AG10803 (cell line): ENCODE results near the gene GTF3C1.
"Not testable (repeated sequence)": the region's sequence is repeated elsewhere in the genome, so short reads cannot be mapped to it uniquely, and the experiment has no call there.

Experiments
- DNase-seq: peaks from one replicate; pipeline ENCODE4 v3.0.0; 2010; ENCODE audit warnings: low read depth
- H3K4me3 ChIP-seq: 2 replicates; pipeline ENCODE4 v1.5.1; 2011; ENCODE audit warnings: mild to moderate bottlenecking, low read length, control low read depth
- TF ChIP-seq, protein P1 (sequence below): conservative IDR thresholded peaks from 2 replicates; pipeline ENCODE4 v1.5.1; 2011; ENCODE audit warnings: mild to moderate bottlenecking, low read length, control low read depth, inconsistent platforms

GTF3C1 gene

DNA sequence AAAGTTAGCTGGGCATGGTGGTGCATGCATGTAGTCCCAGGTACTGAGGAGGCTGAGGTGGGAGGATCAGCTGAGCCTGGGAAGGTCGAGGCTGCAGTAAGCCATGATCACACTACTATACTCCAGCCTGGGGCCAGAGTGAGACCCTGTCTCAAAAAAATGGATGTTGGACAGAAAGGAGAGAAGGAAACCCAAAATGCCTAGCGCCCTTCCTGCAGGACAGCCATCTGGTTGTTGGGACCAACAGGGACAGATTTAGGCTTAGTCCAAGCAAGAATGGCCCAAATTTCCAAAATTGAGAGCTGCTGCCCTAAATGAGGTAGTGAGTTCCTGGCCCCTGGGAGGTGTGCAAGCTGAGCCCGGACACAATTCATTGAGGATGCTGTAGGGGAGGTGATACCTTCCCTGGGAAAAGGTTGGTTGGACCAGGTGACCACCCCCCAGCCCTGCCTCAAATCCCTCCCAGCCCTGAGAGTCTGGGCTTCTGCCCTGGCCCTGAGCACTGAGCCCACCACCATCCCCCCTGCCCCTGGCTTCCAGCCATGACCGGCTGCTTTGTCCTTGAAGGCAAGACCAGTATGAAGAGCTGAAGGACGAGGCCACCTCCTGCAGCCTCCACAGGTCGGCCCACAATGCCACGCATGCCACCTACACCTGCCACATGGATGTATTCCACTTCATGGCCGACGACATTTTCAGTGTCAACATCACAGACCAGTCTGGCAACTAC, 112.6 kb downstream of the GTF3C1 start:
- DNase-seq = no peak
- H3K4me3 ChIP-seq = no peak overlapping the region
- TF ChIP-seq, protein P1, sequence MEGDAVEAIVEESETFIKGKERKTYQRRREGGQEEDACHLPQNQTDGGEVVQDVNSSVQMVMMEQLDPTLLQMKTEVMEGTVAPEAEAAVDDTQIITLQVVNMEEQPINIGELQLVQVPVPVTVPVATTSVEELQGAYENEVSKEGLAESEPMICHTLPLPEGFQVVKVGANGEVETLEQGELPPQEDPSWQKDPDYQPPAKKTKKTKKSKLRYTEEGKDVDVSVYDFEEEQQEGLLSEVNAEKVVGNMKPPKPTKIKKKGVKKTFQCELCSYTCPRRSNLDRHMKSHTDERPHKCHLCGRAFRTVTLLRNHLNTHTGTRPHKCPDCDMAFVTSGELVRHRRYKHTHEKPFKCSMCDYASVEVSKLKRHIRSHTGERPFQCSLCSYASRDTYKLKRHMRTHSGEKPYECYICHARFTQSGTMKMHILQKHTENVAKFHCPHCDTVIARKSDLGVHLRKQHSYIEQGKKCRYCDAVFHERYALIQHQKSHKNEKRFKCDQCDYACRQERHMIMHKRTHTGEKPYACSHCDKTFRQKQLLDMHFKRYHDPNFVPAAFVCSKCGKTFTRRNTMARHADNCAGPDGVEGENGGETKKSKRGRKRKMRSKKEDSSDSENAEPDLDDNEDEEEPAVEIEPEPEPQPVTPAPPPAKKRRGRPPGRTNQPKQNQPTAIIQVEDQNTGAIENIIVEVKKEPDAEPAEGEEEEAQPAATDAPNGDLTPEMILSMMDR = no peak

DNA sequence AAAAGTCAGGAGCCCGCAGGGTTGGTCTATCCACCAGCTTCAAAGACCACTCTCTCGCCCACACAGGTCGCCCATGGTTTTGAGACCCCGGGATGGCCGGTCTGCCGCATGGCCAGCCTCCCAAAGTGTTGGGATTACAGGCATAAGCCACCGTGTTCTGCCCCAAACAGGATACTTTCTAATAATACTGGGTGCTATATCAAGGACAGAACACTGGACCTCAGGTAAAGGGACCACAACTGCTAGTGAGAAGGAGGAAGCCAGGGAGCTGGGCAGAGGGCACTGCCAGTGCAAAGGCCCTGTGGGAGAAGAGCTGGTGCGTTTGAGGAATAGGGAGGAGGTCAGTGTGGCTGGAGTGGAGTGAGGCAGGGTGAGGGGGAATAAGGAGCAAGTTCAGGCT, 113.6 kb downstream of the GTF3C1 start:
- no peak overlapping the region for H3K4me3 ChIP-seq
- TF ChIP-seq, protein P1 = no peak
- DNase-seq = no peak

DNA sequence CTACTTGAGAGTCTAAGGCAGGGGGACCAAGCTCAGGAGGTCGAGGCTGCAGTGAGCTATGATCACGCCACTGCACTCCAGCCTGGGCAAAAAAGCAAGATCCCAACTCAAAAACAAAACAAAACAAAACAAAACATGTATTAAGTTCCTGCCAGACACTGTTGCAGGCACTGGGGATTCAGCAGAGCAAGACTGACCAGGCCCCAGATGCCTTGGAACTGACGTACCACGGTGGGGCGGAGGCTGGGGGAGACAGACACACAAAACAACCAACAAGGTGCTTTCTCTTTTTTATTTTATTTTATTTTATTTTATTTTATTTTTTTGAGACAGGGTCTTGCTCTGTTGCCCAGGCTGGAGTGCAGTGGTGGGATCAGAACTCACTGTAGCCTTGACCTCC, 114.6 kb downstream of the GTF3C1 start:
- not testable (repeated sequence) for H3K4me3 ChIP-seq, DNase-seq

DNA sequence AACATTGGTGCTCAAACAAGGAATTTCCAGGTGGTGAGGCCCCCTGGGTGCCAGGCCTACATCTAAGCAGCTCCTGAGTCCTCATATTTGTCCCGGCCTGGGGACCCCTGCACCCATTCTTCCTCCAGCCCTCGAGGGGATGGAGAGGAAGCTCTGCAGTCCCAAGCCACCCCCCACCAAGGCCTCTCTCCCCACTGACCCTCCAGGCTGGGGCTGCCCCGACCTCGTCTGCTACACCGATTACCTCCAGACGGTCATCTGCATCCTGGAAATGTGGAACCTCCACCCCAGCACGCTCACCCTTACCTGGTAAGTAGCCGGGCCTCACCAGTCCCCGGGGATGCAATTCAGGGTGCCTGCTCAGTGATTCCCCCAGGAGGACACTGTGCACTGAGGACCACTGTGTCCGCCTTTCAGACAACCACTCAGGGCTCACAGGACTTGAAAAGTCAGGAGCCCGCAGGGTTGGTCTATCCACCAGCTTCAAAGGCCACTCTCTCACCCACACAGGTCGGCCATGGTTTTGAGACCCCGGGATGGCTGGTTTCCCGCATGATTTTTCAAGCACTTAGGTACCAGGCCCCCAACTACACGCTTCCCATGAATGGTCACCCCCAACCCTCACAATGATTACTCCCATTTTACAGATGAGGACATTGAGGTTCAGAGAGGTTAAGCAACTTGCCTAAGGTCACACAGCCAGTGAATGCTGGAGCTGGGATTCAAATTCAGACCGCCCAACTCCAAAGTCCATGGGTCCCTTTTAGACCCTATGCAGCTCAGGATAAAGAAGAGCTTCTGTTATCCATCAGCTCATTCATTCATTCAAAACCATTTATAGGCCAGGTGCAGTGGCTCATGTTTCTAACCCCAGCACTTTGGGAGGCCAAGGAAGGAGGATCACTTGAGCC, 115.3 kb downstream of the GTF3C1 start:
- H3K4me3 ChIP-seq = no peak overlapping the region
- TF ChIP-seq, protein P1 = no peak
- DNase-seq = no peak

DNA sequence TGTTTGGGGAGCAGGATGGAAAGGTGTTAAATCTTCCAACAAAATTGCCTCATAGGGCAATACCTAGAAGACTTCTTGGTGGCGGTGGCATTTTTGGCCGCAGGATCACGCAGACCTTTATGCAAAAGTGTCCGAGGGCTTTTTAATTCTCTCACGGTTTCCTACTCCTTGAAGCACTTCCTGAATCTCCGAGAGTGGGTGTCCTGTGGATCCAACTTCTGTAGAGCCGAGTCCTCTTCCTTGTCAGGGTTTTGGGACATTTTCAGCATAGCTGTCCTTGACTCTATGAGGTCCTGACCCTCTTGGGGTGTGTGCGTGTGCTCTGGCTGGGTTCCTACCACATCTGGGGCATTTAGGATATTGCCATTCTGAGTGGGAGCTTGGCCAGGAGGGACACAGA, 116.1 kb downstream of the GTF3C1 start:
- TF ChIP-seq, protein P1 = no peak
- no peak for DNase-seq
- no peak overlapping the region for H3K4me3 ChIP-seq

DNA sequence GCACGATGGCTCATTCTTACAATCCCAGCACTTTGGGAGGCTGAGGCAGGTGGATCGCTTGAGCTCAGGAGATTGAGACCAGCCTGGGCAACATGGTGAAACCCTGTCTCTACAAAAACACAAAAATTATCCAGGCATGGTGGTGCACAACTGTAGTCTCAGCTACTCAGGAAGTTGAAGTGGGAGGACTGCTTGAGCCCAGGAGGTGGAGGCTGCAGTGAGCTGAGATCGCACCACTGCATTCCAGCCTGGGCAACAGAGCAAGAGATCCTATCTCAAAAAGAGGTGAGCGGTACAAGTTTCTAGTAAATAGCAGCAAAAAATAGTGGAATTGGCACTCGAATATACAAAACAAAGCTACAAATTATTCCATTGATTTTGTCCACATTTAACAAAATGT, 116.5 kb downstream of the GTF3C1 start:
- not testable (repeated sequence) for DNase-seq, H3K4me3 ChIP-seq

DNA sequence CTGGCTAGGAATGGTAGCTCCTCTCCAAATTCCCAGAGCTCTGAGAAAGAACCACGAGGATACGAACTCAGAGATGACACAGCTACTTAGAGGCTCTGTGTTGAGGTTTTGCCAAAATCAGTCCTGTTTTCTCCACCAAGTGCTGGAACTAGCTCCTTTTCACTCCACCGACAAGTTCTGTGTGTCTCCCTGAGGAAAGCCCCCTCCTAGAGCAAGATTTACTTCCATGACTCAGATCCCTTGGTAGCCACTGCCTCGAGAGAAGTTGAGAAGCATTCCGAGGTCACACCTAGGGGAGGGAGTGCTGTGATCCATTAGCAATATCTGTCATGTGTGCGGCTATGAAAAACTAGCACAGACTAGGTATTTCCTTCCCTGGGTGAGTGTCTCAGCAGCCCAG, 117.2 kb downstream of the GTF3C1 start:
- H3K4me3 ChIP-seq = no peak overlapping the region
- peak; percentile 74 for DNase-seq
- TF ChIP-seq, protein P1 = no peak

DNA sequence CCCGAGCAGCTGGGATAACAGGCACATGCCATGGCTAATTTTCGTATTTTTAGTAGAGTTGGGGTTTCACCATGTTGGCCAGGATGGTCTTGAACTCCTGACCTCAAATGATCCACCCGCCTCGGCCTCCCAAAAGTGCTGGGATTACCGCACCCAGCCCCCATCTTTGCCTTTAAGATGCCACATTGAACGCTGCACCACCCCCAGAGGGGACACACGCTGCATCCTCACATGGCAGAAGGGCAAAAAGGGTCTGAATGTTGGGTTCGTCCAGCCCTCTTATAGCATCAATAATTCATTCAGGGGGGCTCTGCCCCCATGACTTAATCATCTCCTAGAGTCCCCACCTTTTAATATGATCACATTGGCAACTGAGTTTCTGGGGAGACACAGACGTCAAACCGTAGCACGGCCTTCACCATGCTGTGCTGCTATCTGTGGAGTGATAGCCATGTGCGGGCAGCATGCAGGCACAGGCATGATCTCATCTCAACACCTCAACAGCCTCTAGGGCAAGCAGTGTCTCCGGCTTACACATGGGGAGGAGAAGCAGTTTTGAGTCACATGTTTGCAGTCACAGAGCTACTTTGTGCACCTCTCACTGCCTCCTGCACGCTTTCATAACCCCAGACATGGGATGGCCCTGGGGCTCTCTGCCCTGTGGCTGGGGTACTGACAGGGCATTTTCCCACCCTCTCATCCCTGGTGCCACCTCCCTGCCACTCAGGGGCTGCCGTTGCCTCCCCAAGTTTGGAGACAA, 117.8 kb downstream of the GTF3C1 start:
- no peak overlapping the region for H3K4me3 ChIP-seq
- TF ChIP-seq, protein P1 = no peak
- DNase-seq = peak; percentile 37
